GM18505 (cell line): ENCODE data around the gene DEDD2.

Experiments
- ATAC-seq: cut with Tn5 transposase; IDR thresholded peaks from one replicate; pipeline ENCODE4 v1.9.1; 2021; ENCODE audit not compliant: unreplicated experiment
- POLR2A ChIP-seq: IDR thresholded peaks from 4 replicates; pipeline ENCODE4 v1.6.1; 2011; ENCODE audit warnings: borderline replicate concordance; ENCODE audit not compliant: insufficient read depth, insufficient read length; ENCODE audit errors: extremely low read depth

The DEDD2 gene

GRCh38 chr19:42206871-42207755, 10.4 kb downstream of the DEDD2 start:
- no peak for ATAC-seq
- TF ChIP-seq POLR2A = no peak

GRCh38 chr19:42204664-42205063, 12.8 kb downstream of the DEDD2 start:
- ATAC-seq = no peak
- no peak for TF ChIP-seq POLR2A

- no peak for TF ChIP-seq POLR2A
- ATAC-seq = no peak
Measured at GRCh38 chr19:42203700-42204099, 13.8 kb downstream of the DEDD2 start.

GRCh38 chr19:42202290-42202880, 15.1 kb downstream of the DEDD2 start:
- no peak for TF ChIP-seq POLR2A
- ATAC-seq = no peak

GRCh38 chr19:42201489-42202289, 15.8 kb downstream of the DEDD2 start:
- peak; percentile 66 for TF ChIP-seq POLR2A
- ATAC-seq = no peak

GRCh38 chr19:42200116-42200715, 17.3 kb downstream of the DEDD2 start:
- no peak for TF ChIP-seq POLR2A

GRCh38 chr19:42199440-42200115, 17.9 kb downstream of the DEDD2 start:
- ATAC-seq = peak; percentile 26
- TF ChIP-seq POLR2A = peak; percentile 34

More at GRCh38 chr19:42200116-42200715, 17.3 kb downstream of the DEDD2 start:
- ATAC-seq = no peak

- ATAC-seq = peak; percentile 47
- TF ChIP-seq POLR2A = peak; percentile 63
Measured at GRCh38 chr19:42198676-42199439, 18.6 kb downstream of the DEDD2 start.

- TF ChIP-seq POLR2A = no peak
- ATAC-seq = no peak
Measured at GRCh38 chr19:42197375-42197817, 20.1 kb downstream of the DEDD2 start.

- no peak for TF ChIP-seq POLR2A
- ATAC-seq = no peak
Measured at GRCh38 chr19:42196011-42197001, 21.2 kb downstream of the DEDD2 start.

GRCh38 chr19:42193706-42194105, 23.8 kb downstream of the DEDD2 start:
- no peak for ATAC-seq
- TF ChIP-seq POLR2A = no peak

- TF ChIP-seq POLR2A = no peak
- ATAC-seq = no peak
Measured at GRCh38 chr19:42193294-42193693, 24.2 kb downstream of the DEDD2 start.
